Mesenchymal stem cell (in vitro differentiated cells and primary cell): ENCODE results near the gene DISC1.
A peak's percentile ranks its signal among the peaks of the same experiment; 100 is the strongest.

Source experiments
- DNase-seq: peaks from one replicate; pipeline ENCODE4 v3.0.0-alpha.2; 2013
- H2AFZ ChIP-seq: one replicate; pipeline ENCODE4 v1.6.1; 2013; ENCODE audit warnings: low read depth, mild to moderate bottlenecking, control low read depth, inconsistent platforms, low read length, moderate library complexity
- H2AK5ac ChIP-seq: 2 replicates; pipeline ENCODE4 v1.6.1; 2013; ENCODE audit warnings: low read length, moderate library complexity, mild to moderate bottlenecking, inconsistent platforms; ENCODE audit not compliant: severe bottlenecking
- H2BK120ac ChIP-seq: one replicate; pipeline ENCODE4 v1.6.1; 2013; ENCODE audit warnings: low read depth, mild to moderate bottlenecking, inconsistent platforms, low read length, moderate library complexity
- H2BK12ac ChIP-seq, 2 experiments: one replicate each; pipeline ENCODE4 v1.6.1; 2013; ENCODE audit warnings: inconsistent platforms in 2 of 2, low read length in 2 of 2, mild to moderate bottlenecking in 2 of 2, moderate library complexity in 2 of 2, control low read depth in 1 of 2
- H2BK15ac ChIP-seq: one replicate; pipeline ENCODE4 v1.6.1; 2013; ENCODE audit warnings: mild to moderate bottlenecking, low read depth, inconsistent platforms; ENCODE audit not compliant: poor library complexity, severe bottlenecking
- H2BK5ac ChIP-seq: 2 replicates; pipeline ENCODE4 v1.6.1; 2013; ENCODE audit warnings: low read depth, mild to moderate bottlenecking, low read length, control low read depth, inconsistent platforms; ENCODE audit not compliant: poor library complexity, severe bottlenecking
- H3K14ac ChIP-seq, 2 experiments: one replicate each; pipeline ENCODE4 v1.6.1; 2013; ENCODE audit warnings: inconsistent platforms in 2 of 2, low read length in 2 of 2, control low read depth in 1 of 2, mild to moderate bottlenecking in 1 of 2, moderate library complexity in 1 of 2
- H3K18ac ChIP-seq, 2 experiments: one replicate each; pipeline ENCODE4 v1.6.1; 2013; ENCODE audit warnings: inconsistent platforms in 2 of 2, low read length in 2 of 2, control low read depth in 1 of 2, low read depth in 1 of 2, mild to moderate bottlenecking in 1 of 2
- H3K23ac ChIP-seq, 2 experiments: one replicate each; pipeline ENCODE4 v1.6.1; 2013; ENCODE audit warnings: inconsistent platforms in 2 of 2, low read length in 2 of 2, mild to moderate bottlenecking in 2 of 2, moderate library complexity in 2 of 2, control low read depth in 1 of 2
- H3K27ac ChIP-seq: 2 replicates; pipeline ENCODE4 v1.5.1; 2013; ENCODE audit warnings: mild to moderate bottlenecking, moderate library complexity, low read length, control low read depth, inconsistent platforms; ENCODE audit not compliant: poor library complexity, severe bottlenecking
- H3K27me3 ChIP-seq, 2 experiments: 2 replicates each; pipeline versions ENCODE4 v1.6.1 to v1.7.0; 2013; ENCODE audit warnings: low read length in 2 of 2, mild to moderate bottlenecking in 2 of 2, moderate library complexity in 2 of 2, control low read depth in 1 of 2, inconsistent platforms in 1 of 2; ENCODE audit not compliant: control insufficient read depth in 1 of 2, insufficient read depth in 1 of 2
- H3K36me3 ChIP-seq, 2 experiments: 2 replicates each; pipeline versions ENCODE4 v1.6.1 to v1.7.0; 2013; ENCODE audit warnings: low read length in 2 of 2, control low read depth in 1 of 2, inconsistent platforms in 1 of 2, low read depth in 1 of 2, mild to moderate bottlenecking in 1 of 2; ENCODE audit not compliant: insufficient read depth in 2 of 2, control insufficient read depth in 1 of 2
- H3K4ac ChIP-seq, 2 experiments: one replicate each; pipeline ENCODE4 v1.6.1; 2013; ENCODE audit warnings: inconsistent platforms in 2 of 2, low read length in 2 of 2, mild to moderate bottlenecking in 2 of 2, moderate library complexity in 2 of 2, control low read depth in 1 of 2, low read depth in 1 of 2
- H3K4me1 ChIP-seq: 2 replicates; pipeline ENCODE4 v1.6.1; 2013; ENCODE audit warnings: low read depth, low read length, control low read depth; ENCODE audit not compliant: control insufficient read depth, insufficient read depth
- H3K4me2 ChIP-seq: 2 replicates; pipeline ENCODE4 v1.6.1; 2013; ENCODE audit warnings: low read length, mild to moderate bottlenecking, inconsistent platforms; ENCODE audit not compliant: poor library complexity, severe bottlenecking
- H3K4me3 ChIP-seq, 2 experiments: 2 replicates each; pipeline versions ENCODE4 v1.5.1 to v1.7.0; 2013; ENCODE audit warnings: low read length in 2 of 2, mild to moderate bottlenecking in 2 of 2, control low read depth in 1 of 2, low read depth in 1 of 2; ENCODE audit not compliant: insufficient read depth in 1 of 2
- H3K79me1 ChIP-seq: replicated peaks from 2 replicates; pipeline ENCODE4 v1.6.1; 2013; ENCODE audit warnings: mild to moderate bottlenecking, control low read depth, low read length, inconsistent platforms; ENCODE audit not compliant: poor library complexity, severe bottlenecking
- H3K9ac ChIP-seq: 2 replicates; pipeline ENCODE4 v1.7.0; 2013; ENCODE audit warnings: mild to moderate bottlenecking, low read length, moderate library complexity
- H3K9me3 ChIP-seq: 2 replicates; pipeline ENCODE4 v1.7.0; 2013; ENCODE audit warnings: mild to moderate bottlenecking, low read length; ENCODE audit not compliant: control insufficient read depth
- H4K8ac ChIP-seq: one replicate; pipeline ENCODE4 v1.6.1; 2013; ENCODE audit warnings: inconsistent platforms, mild to moderate bottlenecking, low read length, moderate library complexity
- H4K91ac ChIP-seq: one replicate; pipeline ENCODE4 v1.6.1; 2013; ENCODE audit warnings: mild to moderate bottlenecking, low read length, inconsistent platforms
- WGBS: methylation state at CpG from one replicate; pipeline ENCODE4 v1.1.7; 2013; ENCODE audit warnings: mixed read lengths; 5-methylcytosine and 5-hydroxymethylcytosine counted together

The DISC1 gene

DNA sequence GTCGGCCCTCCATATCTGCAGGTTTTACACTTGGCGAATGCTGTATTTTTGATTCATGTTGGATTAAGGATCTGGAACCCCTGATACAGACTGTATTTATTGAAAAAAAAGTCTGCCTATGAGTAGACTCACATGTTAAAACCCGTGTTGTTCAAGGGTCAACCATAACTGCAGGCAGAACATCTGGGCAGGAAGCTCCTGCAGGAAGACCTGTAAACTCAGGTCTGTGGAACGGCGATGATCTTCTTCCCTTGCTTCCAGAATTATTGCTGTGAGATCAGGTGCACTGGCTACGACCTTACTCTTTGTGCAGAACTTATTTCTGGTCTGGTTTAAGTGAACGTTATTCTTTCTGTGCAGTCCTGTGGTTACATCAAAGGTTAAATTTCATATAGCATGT lies 96.6 kb downstream of the DISC1 start:
- WGBS: 92% methylated on average over 6 of the region's 7 CpGs
- no peak overlapping the region for H3K27ac ChIP-seq
- H3K36me3 ChIP-seq: no peaks in the 10 kb centered on the region
- no peak overlapping the region for H3K4me3 ChIP-seq
- H2BK15ac ChIP-seq: no peak overlapping the region
- H4K91ac ChIP-seq: no peak overlapping the region
- H3K4ac ChIP-seq: no peak overlapping the region
- no peak overlapping the region for H3K18ac ChIP-seq
- H3K9me3 ChIP-seq: no peaks in the 10 kb centered on the region
- peaks cover 4% of the 10 kb centered on the region for H3K4me1 ChIP-seq
- H3K4me2 ChIP-seq: no peak overlapping the region
- no peak overlapping the region for H2AK5ac ChIP-seq
- no peak overlapping the region for H2BK120ac ChIP-seq
- H3K23ac ChIP-seq: no peak overlapping the region
- H4K8ac ChIP-seq: no peak overlapping the region
- H3K27me3 ChIP-seq: no peaks in the 10 kb centered on the region
- DNase-seq: no peak
- H3K14ac ChIP-seq: no peak overlapping the region
- H2BK12ac ChIP-seq: no peak overlapping the region
- no peak overlapping the region for H3K9ac ChIP-seq
- H3K79me1 ChIP-seq: peaks cover 15% of the 10 kb centered on the region
- H2AFZ ChIP-seq: no peak overlapping the region
- no peak overlapping the region for H2BK5ac ChIP-seq

DNA sequence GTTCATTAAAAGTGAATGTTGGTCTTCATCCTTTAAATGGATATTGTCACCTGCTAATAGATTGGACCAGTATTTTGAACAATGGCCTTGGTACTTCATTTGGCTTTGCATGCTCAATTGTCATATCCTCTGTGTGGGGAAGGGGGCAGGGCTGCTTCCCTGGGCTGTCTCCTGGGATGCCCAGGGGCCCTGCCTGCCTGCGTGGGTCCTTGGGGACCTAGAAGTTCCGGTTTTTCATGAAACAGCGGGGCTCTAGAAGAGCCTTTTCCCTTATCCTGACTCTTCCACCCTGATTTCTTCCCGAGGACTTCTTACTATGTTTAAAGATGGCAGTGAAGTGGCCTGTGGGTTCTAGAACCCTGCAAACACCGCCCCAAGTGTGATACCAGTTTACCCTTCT lies 97.5 kb downstream of the DISC1 start:
- Histone ChIP-seq H3K4me2 (no peak overlapping the region), H3K14ac (no peak overlapping the region), H3K4ac (no peak overlapping the region), H4K91ac (no peak overlapping the region), H3K18ac (no peak overlapping the region), H3K27ac (no peak overlapping the region), H2AFZ (no peak overlapping the region), H3K79me1 (peaks cover 15% of the 10 kb centered on the region), H2BK15ac (no peak overlapping the region), H2BK12ac (peak overlapping the region in 1 of 2 experiments; percentile 37), H3K36me3 (no peaks in the 10 kb centered on the region), H3K4me3 (no peak overlapping the region), H2BK120ac (no peak overlapping the region), H3K27me3 (no peaks in the 10 kb centered on the region), H2BK5ac (no peak overlapping the region), H3K23ac (no peak overlapping the region), H3K9ac (no peak overlapping the region), H4K8ac (no peak overlapping the region), H3K4me1 (peaks cover 4% of the 10 kb centered on the region), H3K9me3 (no peaks in the 10 kb centered on the region), H2AK5ac (no peak overlapping the region)
- no peak for DNase-seq
- WGBS: 83% methylated on average over 1 of the region's 5 CpGs

DNA sequence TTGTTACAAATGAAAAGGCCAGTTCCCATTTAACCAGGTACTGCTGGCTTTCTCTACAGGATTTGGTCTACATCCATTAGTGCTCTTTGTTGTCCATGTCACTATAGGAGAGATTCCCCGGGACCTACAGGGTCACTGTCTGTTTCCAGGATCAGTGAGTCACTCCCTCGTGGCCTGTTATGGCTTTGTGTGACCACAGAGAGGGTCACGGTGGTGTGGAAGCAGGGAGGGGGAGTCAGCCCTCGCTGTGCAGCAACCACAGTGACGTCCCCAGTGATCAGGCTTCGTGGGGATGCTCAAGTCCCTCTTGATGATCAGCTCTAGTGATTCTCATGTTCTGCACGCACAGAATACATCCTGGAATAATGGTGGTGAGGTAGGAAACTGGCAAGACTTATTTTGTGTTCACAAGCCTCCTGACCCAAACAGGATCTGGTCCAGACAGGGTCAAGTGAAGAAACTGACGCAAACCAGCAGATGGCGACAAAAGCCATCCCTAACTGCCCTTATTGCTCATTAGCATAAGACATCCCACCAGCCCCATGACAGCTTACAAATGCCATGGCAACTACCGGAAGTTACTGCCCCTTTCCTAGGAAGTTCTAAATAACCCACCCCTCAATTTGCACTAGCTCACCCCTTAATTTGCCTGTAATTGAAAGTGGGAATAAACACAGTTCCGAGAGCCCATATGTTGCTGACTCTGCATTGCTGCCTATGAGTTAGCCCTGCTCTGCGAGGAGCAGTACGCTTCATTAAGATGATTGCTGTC lies 98.5 kb downstream of the DISC1 start:
- H3K23ac ChIP-seq: no peak overlapping the region
- H3K18ac ChIP-seq: peak overlapping the region; percentile 11 to 84
- peak; percentile 89 for DNase-seq
- peak overlapping the region in 1 of 2 experiments; percentile 51 for H2BK12ac ChIP-seq
- H3K4me2 ChIP-seq: no peak overlapping the region
- H4K91ac ChIP-seq: peak overlapping the region; percentile 23
- no peak overlapping the region for H3K9ac ChIP-seq
- no peaks in the 10 kb centered on the region for H3K27me3 ChIP-seq
- H2BK15ac ChIP-seq: no peak overlapping the region
- no peak overlapping the region for H3K27ac ChIP-seq
- H2BK120ac ChIP-seq: no peak overlapping the region
- peaks cover 4% of the 10 kb centered on the region for H3K4me1 ChIP-seq
- H4K8ac ChIP-seq: no peak overlapping the region
- H2BK5ac ChIP-seq: no peak overlapping the region
- no peak overlapping the region for H2AFZ ChIP-seq
- no peak overlapping the region for H2AK5ac ChIP-seq
- peak overlapping the region in 1 of 2 experiments; percentile 68 for H3K14ac ChIP-seq
- 66% methylated on average over 13 of the region's 13 CpGs for WGBS
- no peak overlapping the region for H3K4me3 ChIP-seq
- H3K79me1 ChIP-seq: peaks cover 12% of the 10 kb centered on the region
- no peak overlapping the region for H3K4ac ChIP-seq
- H3K9me3 ChIP-seq: no peaks in the 10 kb centered on the region
- H3K36me3 ChIP-seq: no peaks in the 10 kb centered on the region

DNA sequence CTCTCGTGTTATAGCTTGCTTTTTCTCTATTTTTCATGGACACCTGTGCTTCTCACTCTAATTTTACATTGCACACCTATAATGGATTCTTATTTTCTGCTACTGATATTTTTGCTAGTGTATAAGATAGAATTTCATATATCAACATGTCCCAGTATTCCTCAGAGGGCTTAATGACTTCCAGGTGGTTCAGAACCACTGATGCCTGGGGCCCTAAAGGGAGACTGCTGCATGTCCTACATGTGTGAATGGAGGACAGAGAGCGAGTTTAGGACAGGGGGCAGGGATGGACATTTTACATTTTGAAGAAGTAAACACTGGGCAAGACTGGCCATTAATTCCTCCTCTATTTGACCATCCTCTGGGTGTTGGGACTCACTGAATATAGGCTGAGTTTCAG lies 100.6 kb downstream of the DISC1 start:
- H4K91ac ChIP-seq: no peak overlapping the region
- H3K27me3 ChIP-seq: no peaks in the 10 kb centered on the region
- H3K18ac ChIP-seq: no peak overlapping the region
- no peaks in the 10 kb centered on the region for H3K36me3 ChIP-seq
- H3K27ac ChIP-seq: no peak overlapping the region
- H3K9ac ChIP-seq: no peak overlapping the region
- H2BK15ac ChIP-seq: no peak overlapping the region
- H2AK5ac ChIP-seq: no peak overlapping the region
- peaks cover 4% of the 10 kb centered on the region for H3K4me1 ChIP-seq
- no peak overlapping the region for H3K23ac ChIP-seq
- peaks cover 21% of the 10 kb centered on the region for H3K79me1 ChIP-seq
- no peak for DNase-seq
- H2BK12ac ChIP-seq: no peak overlapping the region
- H4K8ac ChIP-seq: no peak overlapping the region
- no peak overlapping the region for H2BK120ac ChIP-seq
- no peak overlapping the region for H2AFZ ChIP-seq
- no peak overlapping the region for H3K4me2 ChIP-seq
- H3K14ac ChIP-seq: no peak overlapping the region
- H3K4me3 ChIP-seq: no peak overlapping the region
- H3K4ac ChIP-seq: no peak overlapping the region
- H3K9me3 ChIP-seq: no peaks in the 10 kb centered on the region
- WGBS: 100% methylated on average over 1 of the region's 2 CpGs
- no peak overlapping the region for H2BK5ac ChIP-seq
